GM18502 (cell line): ENCODE results near the gene STMN3.

Source experiments
- ATAC-seq: cut with Tn5 transposase; IDR thresholded peaks from one replicate; pipeline ENCODE4 v1.9.1; 2021; ENCODE audit warnings: mild to moderate bottlenecking; ENCODE audit not compliant: unreplicated experiment, poor library complexity

STMN3 gene

GRCh38 chr20:63592661-63593060 is 60.6 kb downstream of the STMN3 start:
- ATAC-seq, result no peak

- ATAC-seq, result no peak
Measured at GRCh38 chr20:63591786-63592355, 61.4 kb downstream of the STMN3 start.

- no peak for ATAC-seq
Measured at GRCh38 chr20:63591147-63591533, 62.1 kb downstream of the STMN3 start.

GRCh38 chr20:63590218-63591146 is 62.7 kb downstream of the STMN3 start:
- no peak for ATAC-seq
